A549 (cell line): Measurements from ENCODE around the gene COL28A1. TPM values are rescaled to one million over a fixed set of nuclear protein-coding genes. Genes with fewer than 3 reads are reported as not detected.

Source experiments
- ATAC-seq, 2 experiments: fragments of 200-7000 bp in 1 of 2; fragments of >200 bp in 1 of 2; cut with Nextera tagmentation in 1 of 2; cut with Tn5 transposase in 1 of 2; 3 replicates each; pipeline versions ENCODE4 v1.8.0 to v1.9.1; 2018 to 2020; ENCODE audit warnings: mild to moderate bottlenecking in 1 of 2, moderate library complexity in 1 of 2
- CTCF ChIA-PET: fragments of 300-600 bp; sonication (Branson Sonifier 250); formaldehyde crosslinking; extraction: SDS; loops from one replicate; lab custom pipeline; 2021; ENCODE audit warnings: antibody characterized with exemption, inconsistent platforms; lab: Yijun Ruan, JAX
- POLR2A ChIA-PET: fragments of 350-600 bp; formaldehyde crosslinking; extraction: SDS; loops from one replicate; lab custom pipeline; 2021; ENCODE audit warnings: antibody characterized with exemption, inconsistent platforms; lab: Yijun Ruan, JAX
- DNase-seq, 2 experiments: peaks; one replicate each; pipeline versions ENCODE4 v3.0.0 to v3.0.0-alpha.2; 2011 to 2016; ENCODE audit warnings: low read depth in 1 of 2, low spot score in 1 of 2
- FAIRE-seq: peaks from 2 replicates; lab custom pipeline; 2011; peaks lifted over from hg19 to GRCh38; lab: Jason Lieb, UNC
- H3K27ac ChIP-seq, 2 experiments: fragments of >200 bp; sonication (Bioruptor Twin); formaldehyde crosslinking; 3 replicates each; pipeline ENCODE4 v1.5.1; 2016 to 2017
- H3K4me1 ChIP-seq: fragments of >200 bp; sonication (Bioruptor Twin); formaldehyde crosslinking; 3 replicates; pipeline ENCODE4 v1.6.1; 2016
- H3K4me2 ChIP-seq: fragments of >200 bp; sonication (Bioruptor Twin); formaldehyde crosslinking; 3 replicates; pipeline ENCODE4 v1.6.1; 2016
- H3K4me3 ChIP-seq: fragments of >200 bp; sonication (Bioruptor Twin); formaldehyde crosslinking; 3 replicates; pipeline ENCODE4 v1.5.1; 2016
- H3K9me3 ChIP-seq: fragments of >200 bp; sonication (Bioruptor Twin); formaldehyde crosslinking; 3 replicates; pipeline ENCODE4 v1.6.1; 2016
- ATOH8 ChIP-seq: fragments of 250-450 bp; sonication (Bioruptor Pico); IDR thresholded peaks from 2 replicates; pipeline ENCODE4 v1.5.0; 2020; ENCODE audit warnings: low read depth, mild to moderate bottlenecking, moderate library complexity
- BCL3 ChIP-seq: fragments of >200 bp; sonication (Bioruptor Twin); formaldehyde crosslinking; IDR thresholded peaks from 3 replicates; pipeline ENCODE4 v1.6.1; 2016
- BHLHE40 ChIP-seq: IDR thresholded peaks from 2 replicates; pipeline ENCODE4 v1.6.1; 2012; ENCODE audit warnings: low read depth, low read length, inconsistent platforms
- CBX8 ChIP-seq: fragments of 200-600 bp; sonication (generic); IDR thresholded peaks from 2 replicates; pipeline ENCODE4 v1.6.1; 2016
- CHD4 ChIP-seq: fragments of 200-600 bp; sonication (generic); IDR thresholded peaks from 2 replicates; pipeline ENCODE4 v1.6.1; 2016; ENCODE audit warnings: antibody characterized with exemption, mild to moderate bottlenecking, borderline replicate concordance
- E2F6 ChIP-seq: IDR thresholded peaks from 2 replicates; pipeline ENCODE4 v1.6.1; 2012; ENCODE audit warnings: low read depth, borderline replicate concordance
- EHF ChIP-seq: fragments of 250-450 bp; sonication (Bioruptor Pico); IDR thresholded peaks from 2 replicates; pipeline ENCODE4 v1.5.0; 2020; ENCODE audit warnings: mild to moderate bottlenecking
- ESRRA ChIP-seq: fragments of 150-350 bp; IDR thresholded peaks from 2 replicates; pipeline ENCODE4 v1.6.1; 2014; ENCODE audit warnings: mild to moderate bottlenecking, low read length, borderline replicate concordance
- FOSB ChIP-seq: fragments of 250-450 bp; sonication (Bioruptor Pico); IDR thresholded peaks from 2 replicates; pipeline ENCODE4 v1.5.0; 2020; ENCODE audit warnings: mild to moderate bottlenecking, moderate library complexity
- GATA3 ChIP-seq: IDR thresholded peaks from 2 replicates; pipeline ENCODE4 v1.6.1; 2012; ENCODE audit warnings: borderline replicate concordance
- HES2 ChIP-seq: fragments of >200 bp; sonication (Bioruptor Twin); formaldehyde crosslinking; IDR thresholded peaks from 2 replicates; pipeline ENCODE4 v1.6.1; 2016
- HOXA7 ChIP-seq: fragments of 250-450 bp; sonication (Bioruptor Pico); IDR thresholded peaks from 2 replicates; pipeline ENCODE4 v1.5.0; 2020; ENCODE audit warnings: mild to moderate bottlenecking, moderate library complexity
- KDM1A ChIP-seq: fragments of 200-600 bp; sonication (generic); IDR thresholded peaks from 2 replicates; pipeline ENCODE4 v1.6.1; 2016; ENCODE audit warnings: low read depth, mild to moderate bottlenecking
- MAX ChIP-seq: IDR thresholded peaks from 2 replicates; pipeline ENCODE4 v1.6.1; 2012
- MAZ ChIP-seq: fragments of 150-350 bp; IDR thresholded peaks from 2 replicates; pipeline ENCODE4 v1.6.1; 2014; ENCODE audit warnings: antibody characterized with exemption, low read depth, low read length, borderline replicate concordance
- MYC ChIP-seq: IDR thresholded peaks from 2 replicates; pipeline ENCODE4 v1.6.1; 2012; ENCODE audit warnings: mild to moderate bottlenecking, inconsistent platforms, low read length, improper control_type of control experiment, borderline replicate concordance
- NFE2L2 ChIP-seq: fragments of 150-350 bp; conservative IDR thresholded peaks from 2 replicates; pipeline ENCODE4 v1.6.1; 2014; ENCODE audit warnings: low read length
- NPAS2 ChIP-seq: fragments of 250-450 bp; sonication (Bioruptor Pico); IDR thresholded peaks from 2 replicates; pipeline ENCODE4 v1.8.0; 2022; ENCODE audit warnings: mild to moderate bottlenecking, moderate library complexity, borderline replicate concordance
- PBX3 ChIP-seq: IDR thresholded peaks from 2 replicates; pipeline ENCODE4 v1.6.1; 2012
- PHF8 ChIP-seq: fragments of 200-600 bp; sonication (generic); IDR thresholded peaks from 2 replicates; pipeline ENCODE4 v1.6.1; 2016; ENCODE audit warnings: low read depth, mild to moderate bottlenecking, antibody characterized with exemption, moderate library complexity, borderline replicate concordance
- POLR2AphosphoS2 ChIP-seq: conservative IDR thresholded peaks from 2 replicates; pipeline ENCODE4 v1.6.1; 2012; ENCODE audit warnings: low read length, improper control_type of control experiment, inconsistent platforms
- RARB ChIP-seq: fragments of 250-450 bp; sonication (Bioruptor Pico); IDR thresholded peaks from 2 replicates; pipeline ENCODE4 v1.8.0; 2021; ENCODE audit warnings: mild to moderate bottlenecking, moderate library complexity
- RFX5 ChIP-seq: fragments of 450-650 bp; IDR thresholded peaks from 2 replicates; pipeline ENCODE4 v1.7.1; 2014; ENCODE audit warnings: antibody characterized with exemption, mild to moderate bottlenecking, moderate library complexity
- RNF2 ChIP-seq: fragments of 200-600 bp; sonication (generic); IDR thresholded peaks from 2 replicates; pipeline ENCODE4 v1.6.1; 2016; ENCODE audit warnings: low read depth, mild to moderate bottlenecking, antibody characterized with exemption, moderate library complexity, borderline replicate concordance
- SREBF2 ChIP-seq: fragments of 450-650 bp; IDR thresholded peaks from 2 replicates; pipeline ENCODE4 v1.6.1; 2014; ENCODE audit warnings: mild to moderate bottlenecking, moderate library complexity
- TP53 ChIP-seq: fragments of 250-450 bp; sonication (Bioruptor Pico); IDR thresholded peaks from 2 replicates; pipeline ENCODE4 v1.5.0; 2021; ENCODE audit warnings: mild to moderate bottlenecking, moderate library complexity
- ZC3H11A ChIP-seq: fragments of 450-650 bp; IDR thresholded peaks from 2 replicates; pipeline ENCODE4 v1.6.1; 2014; ENCODE audit warnings: antibody characterized with exemption, mild to moderate bottlenecking
- WGBS: methylation state at CpG from one replicate; pipeline ENCODE4 v1.1.6; 2017; ENCODE audit errors: missing lambda C conversion rate; 5-methylcytosine and 5-hydroxymethylcytosine counted together
- polyA plus RNA-seq, 4 experiments: library from polyadenylated mRNA; depleted of rRNA in 3 of 4; stranded (reverse); fragments of >200 nt; fragmentation: RNase III in 1 of 4; extraction: RNeasy Plus Mini Kit Qiagen cat#74134 plus additional on column Dnase treatment in 1 of 4; gene quantifications; 2 replicates in 3 of 4; 3 replicates in 1 of 4; pipeline ENCODE4 v1.2.3, GENCODE V29; 2011 to 2017

Gene COL28A1
- polyA plus RNA-seq, 2 of the 4 experiments (the other 2 are of a cell fraction) = 0.08 to 0.17 TPM

GRCh38 chr7:7351156-7351555 is 184.5 kb downstream of the COL28A1 start:
- H3K9me3 ChIP-seq = no peaks in the 10 kb centered on the region
- DNase-seq (no peak), ATAC-seq (no peak)
- CTCF ChIA-PET = interaction anchor here (0.7 kb wide), 1 partner anchor 18 kb away, joined by 3 read pairs; no protein-coding TSS in a partner anchor
- H3K4me3 ChIP-seq = no peak overlapping the region
- no peak overlapping the region for H3K27ac ChIP-seq
- POLR2A ChIA-PET = no interaction called here
- TF ChIP-seq RFX5 (no peak), E2F6 (no peak)
- TF ChIP-seq, all 56 proteins: peak for 0
- H3K4me2 ChIP-seq = no peak overlapping the region
- H3K4me1 ChIP-seq = no peaks in the 10 kb centered on the region
- no peak for FAIRE-seq
- 4% methylated on average over 2 of the region's 2 CpGs for WGBS

- no peak for ATAC-seq
- no peak for DNase-seq
- 53% methylated on average over 2 of the region's 2 CpGs for WGBS
- FAIRE-seq = no peak
- TF ChIP-seq HOXA7 = no peak
- no peak for TF ChIP-seq E2F6
- no peak for TF ChIP-seq EHF (CRISPR knock-in tag)
- TF ChIP-seq MAX = no peak
- TF ChIP-seq GATA3 = no peak
- no peak for TF ChIP-seq CHD4
- no peak for TF ChIP-seq SREBF2
- no peak for TF ChIP-seq MAZ
- TF ChIP-seq RARB = no peak
- no peak for TF ChIP-seq NFE2L2
- TF ChIP-seq POLR2AphosphoS2 = no peak
- no peak for TF ChIP-seq KDM1A
- TF ChIP-seq BHLHE40 = no peak
- TF ChIP-seq TP53 (CRISPR knock-in tag) = no peak
- TF ChIP-seq RFX5 = no peak
- no peaks in the 10 kb centered on the region for H3K9me3 ChIP-seq
- no peak overlapping the region for H3K27ac ChIP-seq
- H3K4me1 ChIP-seq = no peaks in the 10 kb centered on the region
- ChIA-PET POLR2A (no interaction called here), CTCF (no interaction called here)
- H3K4me3 ChIP-seq = no peak overlapping the region
- H3K4me2 ChIP-seq = no peak overlapping the region
Observed at GRCh38 chr7:7349156-7349555, 186.5 kb downstream of the COL28A1 start.

GRCh38 chr7:7347045-7347444 is 188.6 kb downstream of the COL28A1 start:
- ATAC-seq = no peak
- H3K4me1 ChIP-seq = no peaks in the 10 kb centered on the region
- POLR2A ChIA-PET = no interaction called here

More at GRCh38 chr7:7347045-7347444, 188.6 kb downstream of the COL28A1 start:
- H3K9me3 ChIP-seq = no peaks in the 10 kb centered on the region
- H3K4me3 ChIP-seq = no peak overlapping the region
- DNase-seq (no peak), FAIRE-seq (no peak)
- CTCF ChIA-PET = no interaction called here
- no peak for TF ChIP-seq GATA3
- no peak for TF ChIP-seq HES2
- TF ChIP-seq RNF2 = no peak
- no peak for TF ChIP-seq PBX3
- no peak for TF ChIP-seq BCL3
- no peak for TF ChIP-seq MYC
- TF ChIP-seq MAX = no peak
- no peak for TF ChIP-seq EHF (CRISPR knock-in tag)
- TF ChIP-seq NFE2L2 = no peak
- no peak for TF ChIP-seq ATOH8 (CRISPR knock-in tag)
- no peak for TF ChIP-seq BHLHE40
- TF ChIP-seq ESRRA = no peak
- TF ChIP-seq E2F6 = no peak
- TF ChIP-seq SREBF2 = no peak
- no peak for TF ChIP-seq FOSB (CRISPR knock-in tag)
- no peak for TF ChIP-seq PHF8
- TF ChIP-seq NPAS2 (CRISPR knock-in tag) = no peak
- no peak for TF ChIP-seq CBX8
- TF ChIP-seq ZC3H11A = no peak
- H3K4me2 ChIP-seq = no peak overlapping the region
- H3K27ac ChIP-seq = no peak overlapping the region
